HG02885 (cell line): Measurements from ENCODE around the gene DGKD.
A peak's percentile ranks its signal among the peaks of the same experiment; 100 is the strongest.

Experiments used
- ATAC-seq: cut with Tn5 transposase; IDR thresholded peaks from one replicate; pipeline ENCODE4 v1.9.1; 2021; ENCODE audit warnings: mild to moderate bottlenecking; ENCODE audit not compliant: unreplicated experiment, poor library complexity

The DGKD gene

DNA sequence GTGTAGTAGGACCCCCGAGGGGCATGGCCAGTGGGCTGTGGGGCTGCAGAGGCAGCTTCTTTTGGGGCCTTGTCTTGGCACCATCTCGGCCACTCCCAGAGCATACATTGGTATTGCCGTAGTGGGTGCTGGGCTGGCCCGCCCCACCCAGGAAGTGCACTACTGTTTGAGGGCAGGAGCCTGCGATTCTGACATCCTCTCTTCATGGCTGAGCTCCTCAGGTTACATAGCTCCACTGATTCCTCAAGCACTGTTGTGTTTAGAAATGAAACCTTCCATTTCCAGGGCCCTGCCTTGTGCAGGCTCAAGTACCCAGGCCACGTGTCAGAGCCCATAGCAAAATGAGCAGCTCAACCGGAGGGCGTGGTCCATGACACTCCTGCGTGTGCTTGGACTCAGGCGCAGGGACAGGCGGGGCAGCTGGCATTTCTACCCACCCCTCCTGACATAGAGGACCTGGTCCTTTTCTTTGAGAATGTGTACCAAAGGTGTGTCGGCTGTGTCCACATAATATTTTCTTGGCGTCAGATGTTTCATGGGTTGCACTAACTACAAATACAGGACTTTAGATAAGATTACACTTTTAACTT lies 67.9 kb downstream of the DGKD start:
- ATAC-seq: peak; percentile 66

DNA sequence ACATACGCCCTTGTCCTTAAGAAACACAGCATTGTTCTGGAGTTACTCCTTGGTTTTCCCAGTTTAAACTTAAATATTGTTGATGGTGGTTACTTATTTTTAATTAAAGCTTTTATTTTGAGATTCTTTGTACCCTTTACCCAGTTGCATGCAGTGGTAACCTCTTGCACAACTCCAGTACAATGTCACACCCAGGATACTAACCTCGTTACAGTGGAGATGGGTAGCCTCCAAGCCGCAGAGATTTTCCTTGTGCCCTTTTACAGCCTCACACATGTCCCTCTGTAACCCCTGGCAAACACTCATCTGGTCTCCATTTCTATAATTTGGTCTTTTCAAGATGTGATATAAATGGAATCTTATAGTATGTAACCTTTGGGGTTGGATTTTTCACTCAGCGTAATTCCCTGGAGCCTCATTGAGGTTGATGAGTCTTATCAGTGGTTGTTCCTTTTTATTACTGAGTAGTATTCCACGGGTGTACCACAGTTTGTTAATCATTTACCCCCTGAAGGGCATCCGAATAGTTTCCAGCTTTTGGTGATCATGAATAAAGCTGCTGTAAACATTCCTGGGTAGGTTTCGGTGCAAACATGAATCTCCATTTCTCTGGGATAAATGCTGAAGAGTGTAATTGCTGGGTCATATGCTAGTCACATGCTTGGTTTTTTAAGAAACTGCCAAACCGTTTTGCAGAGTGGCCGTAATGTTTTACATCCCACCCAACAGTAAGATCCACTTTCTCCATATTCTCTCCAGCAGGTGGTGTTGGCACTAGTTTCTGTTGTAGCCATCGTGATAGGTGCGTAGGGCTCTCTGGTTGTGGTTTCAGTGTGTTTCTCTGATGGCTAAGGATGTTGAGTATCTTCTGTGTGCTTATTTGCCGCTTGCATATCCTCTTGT lies 68.6 kb downstream of the DGKD start:
- no peak for ATAC-seq

DNA sequence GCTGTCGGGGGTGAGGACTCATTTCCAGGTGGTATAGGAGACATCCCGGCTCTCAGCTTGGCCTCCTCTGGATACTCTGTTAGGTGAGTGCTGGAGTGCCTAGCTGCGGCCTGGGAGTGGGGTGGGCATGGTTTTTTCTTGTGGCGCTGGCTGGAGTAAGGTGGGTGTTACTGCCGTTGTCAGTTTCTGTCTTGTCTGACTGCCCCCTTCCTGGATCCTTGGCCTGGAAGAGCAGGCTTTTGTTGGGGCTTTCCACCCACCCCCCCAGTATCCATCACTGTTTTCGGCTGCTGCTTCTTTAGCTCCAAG lies 69.2 kb downstream of the DGKD start:
- ATAC-seq: no peak

DNA sequence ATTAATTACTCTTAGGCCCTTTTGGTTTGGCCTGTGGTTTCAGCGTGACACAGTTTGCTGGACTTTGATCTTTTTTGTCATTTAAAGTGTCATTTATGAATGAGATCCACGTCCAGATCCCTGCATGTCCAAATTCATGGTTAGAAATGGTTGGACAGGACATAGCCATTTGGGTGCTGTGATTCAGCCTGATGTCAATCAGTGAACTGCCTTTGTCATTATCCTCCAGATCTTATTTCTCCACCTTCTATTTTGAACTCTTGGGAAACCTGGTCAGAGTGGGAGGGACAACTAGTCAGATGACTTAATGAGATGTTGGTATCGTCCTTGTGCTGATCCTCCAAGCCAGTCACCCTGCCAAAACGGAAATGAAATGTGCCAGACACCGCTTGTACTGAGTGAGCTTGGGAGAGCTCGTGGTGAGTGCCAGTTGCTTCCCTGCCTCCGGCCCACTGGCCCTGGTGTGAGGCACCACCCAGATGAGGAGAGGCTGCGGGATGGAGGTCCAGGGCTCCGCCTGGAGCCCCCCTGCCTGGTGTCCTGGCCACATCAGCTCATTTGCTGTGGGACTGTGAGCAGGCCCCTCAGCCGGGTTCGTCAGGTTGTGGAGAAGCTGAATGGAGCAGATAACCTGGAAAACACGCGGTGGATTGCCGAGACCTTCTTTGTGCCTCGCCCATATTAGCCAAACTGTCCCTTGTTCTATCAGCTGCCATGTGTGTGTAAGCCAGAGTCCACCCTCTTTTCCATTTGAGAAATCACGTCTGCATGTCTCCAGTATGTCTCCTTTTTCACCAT lies 70.1 kb downstream of the DGKD start:
- ATAC-seq: no peak

DNA sequence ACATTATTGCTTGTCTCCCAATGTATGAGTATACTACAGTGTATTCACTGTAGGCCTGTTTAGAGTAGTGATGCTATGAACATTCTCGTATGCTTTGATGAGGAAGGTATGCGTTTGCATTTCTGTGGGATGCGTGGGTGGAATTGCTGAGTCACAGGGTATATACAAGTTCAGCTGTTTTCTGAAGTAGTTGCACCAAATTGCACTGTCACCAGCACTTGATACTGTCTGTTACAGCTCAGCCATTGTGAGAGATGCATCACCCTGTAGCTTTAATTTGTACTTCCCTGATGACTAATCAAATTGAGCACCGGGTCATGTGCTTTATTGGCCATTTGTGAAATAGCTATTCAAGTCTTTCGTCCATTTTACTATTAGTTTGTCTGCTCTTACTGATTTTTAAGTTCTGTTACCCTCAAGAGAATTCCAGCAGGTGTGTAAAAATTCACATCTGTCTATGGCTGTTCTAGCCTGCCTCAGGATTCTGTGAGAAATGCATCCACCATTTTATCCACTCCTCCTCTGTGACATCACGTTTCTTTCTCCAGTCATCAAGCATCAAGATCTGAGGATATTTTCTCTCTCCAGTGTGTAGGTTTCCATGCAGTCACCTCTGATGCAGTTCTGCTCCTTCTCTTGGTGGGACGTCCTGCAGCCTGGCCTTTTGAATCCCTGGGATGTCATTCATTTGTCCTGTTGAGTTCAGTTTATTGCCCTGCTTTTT lies 72.5 kb downstream of the DGKD start:
- no peak for ATAC-seq

DNA sequence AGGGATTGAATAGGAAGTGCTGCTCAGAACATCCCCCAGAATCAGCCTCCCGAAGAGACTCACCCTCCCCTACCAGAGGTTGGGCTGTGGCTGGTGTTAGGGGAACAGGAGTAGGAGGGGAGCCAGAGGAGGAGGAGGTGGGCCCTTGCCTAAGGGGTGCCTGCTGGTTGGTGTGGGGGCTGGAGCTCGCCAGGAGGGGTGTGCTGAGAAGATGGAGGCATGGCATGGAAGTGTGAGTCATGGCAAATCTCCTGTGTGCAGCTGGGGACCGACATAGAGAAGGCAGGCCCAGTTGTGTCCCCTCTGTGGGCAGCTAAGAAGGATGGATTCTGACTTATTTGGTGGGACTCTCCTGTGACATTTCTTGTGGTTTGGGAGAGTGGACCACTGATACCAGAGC lies 73.7 kb downstream of the DGKD start:
- ATAC-seq: no peak

DNA sequence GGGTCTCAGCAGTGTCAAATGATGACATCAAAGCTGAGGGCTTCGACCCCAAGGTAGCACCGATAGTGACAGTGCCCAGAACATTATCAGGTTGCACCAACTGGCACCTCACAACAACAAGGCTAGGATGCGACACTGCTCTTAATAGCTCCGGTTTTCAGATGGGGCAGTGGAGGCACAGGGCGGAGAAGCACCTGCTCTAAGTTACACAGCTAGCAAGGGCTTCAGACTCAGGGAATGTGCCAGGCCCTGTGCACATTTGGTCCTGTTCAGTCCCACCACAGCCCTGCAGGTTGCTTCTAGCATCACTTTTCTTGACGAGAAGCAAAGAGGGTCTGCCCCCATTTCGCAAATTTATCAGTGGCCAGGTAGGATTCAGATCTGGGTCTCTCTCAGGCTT lies 74.1 kb downstream of the DGKD start:
- no peak for ATAC-seq

DNA sequence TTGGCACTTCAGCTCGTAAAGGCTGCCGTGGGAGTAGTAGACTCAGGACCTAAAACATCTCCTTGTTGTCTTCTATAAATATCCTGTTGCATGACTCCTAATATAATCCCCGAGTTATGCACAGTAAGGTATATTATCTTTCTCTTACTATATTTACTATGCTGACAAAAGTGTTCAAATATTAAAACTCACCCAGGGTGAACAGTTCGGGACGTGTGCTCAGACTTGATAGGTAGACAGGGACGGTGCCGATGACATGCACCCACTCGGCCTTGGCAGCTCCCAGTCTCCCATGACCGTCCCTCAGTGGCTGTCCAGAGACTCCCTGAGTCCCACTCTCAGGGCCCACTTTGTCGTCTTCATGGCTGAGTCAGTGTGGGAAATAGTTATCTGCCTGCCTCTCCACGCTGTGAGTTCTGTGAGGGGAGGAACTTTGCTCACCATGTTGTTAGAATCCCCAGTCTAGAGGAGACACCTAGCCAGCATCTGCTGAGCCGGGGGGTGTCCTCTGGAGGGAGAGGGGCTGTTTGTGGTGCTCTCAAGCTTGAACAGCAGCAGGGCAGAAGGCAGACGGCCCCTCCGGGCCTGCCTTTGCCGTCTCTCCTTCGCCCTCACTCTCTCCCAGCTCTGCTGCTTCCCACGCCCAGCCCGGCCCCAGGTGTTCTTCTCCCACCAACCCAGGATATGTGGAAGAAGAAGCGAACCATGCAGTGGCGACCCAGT lies 75.0 kb downstream of the DGKD start:
- no peak for ATAC-seq

DNA sequence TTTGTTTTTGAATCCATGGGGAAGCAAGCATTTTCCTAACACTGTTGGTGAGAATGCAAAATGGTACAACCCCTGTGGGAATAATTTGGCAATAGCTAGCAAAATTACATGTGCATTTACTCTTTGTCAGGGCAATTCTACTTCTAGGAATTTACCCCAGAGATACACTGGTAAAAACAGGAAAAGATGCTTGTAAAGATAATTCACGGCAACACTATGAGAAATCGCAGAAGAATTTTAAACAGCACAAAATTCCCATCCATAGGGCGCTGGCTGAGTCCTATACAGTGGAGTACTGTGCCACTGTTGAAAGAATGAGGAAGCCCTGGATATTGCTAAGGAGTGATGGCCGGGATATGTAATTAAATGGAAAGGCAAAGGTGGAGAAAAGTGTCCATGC lies 75.8 kb downstream of the DGKD start:
- ATAC-seq: no peak

DNA sequence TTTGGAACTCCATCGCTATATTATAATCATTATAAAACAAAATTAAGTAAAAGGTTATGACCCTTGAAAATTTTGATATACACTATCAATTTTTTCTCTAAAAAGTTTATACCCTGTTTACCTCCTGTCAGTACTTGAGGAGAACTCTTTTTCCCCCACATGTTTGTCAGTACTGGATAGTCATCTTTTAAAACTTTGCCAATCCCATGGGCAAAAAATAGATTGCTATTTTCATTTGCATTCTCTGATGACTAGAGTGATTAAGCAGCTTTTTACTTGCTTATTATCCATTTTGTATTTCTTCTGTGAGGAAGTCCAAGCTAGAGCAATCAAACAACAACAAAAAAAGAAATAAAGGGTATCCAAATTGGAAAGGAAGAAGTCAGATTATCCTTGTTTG lies 76.4 kb downstream of the DGKD start:
- no peak for ATAC-seq

DNA sequence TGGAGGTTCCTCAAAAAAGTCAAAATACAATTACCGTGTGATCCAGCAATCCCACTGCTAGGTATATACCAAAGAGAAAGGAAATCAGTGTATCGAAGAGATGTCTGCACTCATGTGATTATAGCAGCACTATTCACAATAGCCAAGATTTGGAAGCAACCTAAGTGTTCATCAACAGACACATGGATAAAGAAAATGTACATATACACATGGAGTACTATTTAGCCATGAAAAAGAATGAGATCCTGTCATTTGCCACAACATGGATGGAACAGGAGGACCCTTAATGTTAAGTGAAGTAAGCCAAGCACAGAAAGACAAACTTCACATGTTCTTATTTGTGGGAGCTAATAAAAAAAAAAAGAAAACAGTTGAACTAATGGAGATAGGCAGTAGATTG lies 78.7 kb downstream of the DGKD start:
- ATAC-seq: no peak

DNA sequence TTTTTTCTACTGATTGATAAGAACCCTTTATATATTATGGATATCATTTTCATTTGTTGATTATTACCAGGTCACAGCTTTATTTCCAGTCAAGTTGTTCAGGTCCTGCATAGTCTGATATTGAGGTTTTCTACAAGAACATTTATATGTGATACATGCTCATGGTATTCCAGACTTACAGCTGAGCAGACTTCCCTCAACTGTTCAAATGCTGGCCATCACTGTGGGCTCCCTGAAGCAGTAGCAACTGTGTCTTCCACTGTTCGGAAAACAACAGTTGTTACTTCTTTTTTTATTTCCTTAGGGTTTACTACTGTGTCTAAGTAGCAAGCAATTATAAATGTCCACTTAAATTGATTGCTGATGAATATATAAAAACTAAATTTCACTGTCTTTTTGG lies 79.5 kb downstream of the DGKD start:
- ATAC-seq: no peak

DNA sequence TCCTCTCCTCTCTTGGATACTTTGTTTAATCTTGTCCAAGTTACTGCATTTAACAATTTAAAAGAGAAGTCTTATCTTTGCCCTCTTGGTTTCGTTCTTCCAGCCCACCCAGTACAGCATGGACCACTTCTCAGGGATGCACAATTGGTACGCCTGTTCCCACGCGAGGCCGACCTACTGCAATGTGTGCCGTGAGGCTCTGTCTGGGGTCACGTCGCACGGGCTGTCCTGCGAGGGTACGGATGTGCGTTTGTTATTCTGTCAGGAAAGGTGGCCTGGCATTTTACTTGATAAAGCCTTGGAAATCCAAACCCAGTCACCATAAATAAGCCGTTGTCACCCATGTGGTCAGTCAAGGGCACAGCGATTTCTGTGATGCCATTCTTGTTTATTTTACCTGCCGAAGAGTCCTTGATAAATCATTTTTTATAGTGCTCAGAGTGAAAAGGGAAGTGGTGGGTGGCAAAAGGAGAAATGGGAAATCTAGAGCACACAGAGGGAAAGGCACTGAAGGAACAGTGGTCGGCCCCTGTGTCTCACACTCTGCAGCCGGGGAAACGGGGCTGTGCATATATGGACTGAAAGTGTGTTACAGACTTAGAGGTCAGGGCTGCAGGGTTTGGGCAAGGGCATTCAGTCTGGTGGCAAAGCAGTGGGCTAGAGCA lies 80.5 kb downstream of the DGKD start:
- ATAC-seq: no peak

DNA sequence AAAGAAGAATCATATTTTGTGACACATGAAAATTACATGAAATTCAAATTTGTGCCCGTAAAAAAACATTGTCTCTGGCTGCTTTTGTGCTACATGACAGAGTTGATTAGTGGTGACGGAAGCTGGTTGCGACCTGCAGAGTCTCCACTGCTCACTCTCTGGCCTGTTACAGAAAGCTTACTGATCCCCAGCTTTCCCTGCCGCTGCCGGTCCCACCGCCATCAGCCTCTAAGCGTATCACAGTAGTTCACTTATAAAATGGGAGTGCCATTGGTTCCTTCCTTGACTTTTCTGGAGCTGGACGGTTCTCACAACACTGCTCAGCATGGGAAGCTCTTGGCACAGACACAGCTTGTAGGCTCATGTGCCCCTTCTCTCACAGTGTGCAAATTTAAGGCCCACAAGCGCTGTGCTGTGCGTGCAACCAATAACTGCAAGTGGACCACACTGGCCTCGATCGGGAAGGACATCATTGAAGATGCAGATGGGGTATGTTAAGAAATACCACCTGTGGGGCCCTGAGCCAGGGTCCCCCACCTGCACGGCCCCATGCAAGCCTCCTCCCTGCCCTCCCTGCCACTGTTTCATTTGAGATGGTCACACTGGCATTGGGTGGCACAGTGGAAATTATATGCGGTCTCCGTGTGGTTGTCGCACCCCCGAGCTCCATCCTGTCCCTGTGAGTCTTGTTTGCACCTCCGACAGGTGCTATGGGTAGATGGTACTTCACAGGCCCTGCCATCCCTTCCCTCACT lies 81.3 kb downstream of the DGKD start:
- no peak for ATAC-seq

DNA sequence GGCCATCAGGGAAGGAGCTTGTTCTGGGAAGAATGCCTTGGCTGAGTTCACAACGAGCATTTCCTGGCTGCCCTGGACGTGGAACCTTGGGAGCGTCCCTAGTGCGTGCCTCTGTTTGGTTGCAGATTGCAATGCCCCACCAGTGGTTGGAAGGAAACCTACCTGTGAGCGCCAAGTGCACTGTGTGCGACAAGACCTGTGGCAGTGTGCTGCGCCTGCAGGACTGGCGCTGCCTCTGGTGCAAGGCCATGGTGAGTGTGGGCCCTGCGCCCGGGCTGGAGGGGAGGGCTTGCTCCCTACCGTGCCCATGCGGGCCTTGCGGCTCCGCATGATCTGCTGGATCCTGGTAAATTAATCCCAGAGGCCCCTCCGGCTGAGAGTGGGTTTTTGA lies 81.9 kb downstream of the DGKD start:
- no peak for ATAC-seq

DNA sequence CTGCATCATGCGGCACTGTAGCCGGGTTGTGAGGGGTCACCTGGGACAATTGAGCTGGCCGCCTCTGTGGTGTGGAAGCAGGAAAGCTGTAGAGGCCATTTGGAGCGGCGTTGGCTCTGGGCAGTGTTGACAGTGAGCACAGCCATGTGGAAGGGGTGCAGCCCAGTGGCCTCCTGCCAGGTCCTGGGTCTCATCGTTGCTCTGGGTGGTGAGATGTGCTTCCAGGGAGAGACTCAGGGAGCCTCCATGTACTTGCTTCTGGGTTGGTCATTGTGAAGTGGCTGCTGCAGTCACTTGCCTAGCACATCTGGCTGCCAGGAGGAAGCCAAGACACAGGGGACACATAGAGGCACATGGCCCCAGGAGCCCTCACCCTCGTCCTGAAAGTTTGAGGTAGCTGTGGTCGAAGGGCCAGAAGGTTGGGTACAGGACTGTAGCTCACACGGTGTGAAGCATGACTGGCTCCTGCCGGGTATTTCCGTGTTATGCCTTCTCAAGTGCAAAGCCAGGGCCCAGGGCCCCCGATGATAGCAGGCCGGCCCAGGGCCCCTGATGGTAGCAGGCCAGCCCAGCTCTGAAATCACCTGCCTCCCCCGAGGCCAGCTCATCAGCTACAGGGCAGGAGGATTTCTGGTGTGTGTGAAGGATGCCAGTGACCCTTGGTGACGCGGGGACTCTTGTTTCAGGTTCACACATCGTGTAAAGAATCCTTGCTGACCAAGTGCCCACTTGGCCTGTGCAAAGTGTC lies 82.6 kb downstream of the DGKD start:
- ATAC-seq: no peak

DNA sequence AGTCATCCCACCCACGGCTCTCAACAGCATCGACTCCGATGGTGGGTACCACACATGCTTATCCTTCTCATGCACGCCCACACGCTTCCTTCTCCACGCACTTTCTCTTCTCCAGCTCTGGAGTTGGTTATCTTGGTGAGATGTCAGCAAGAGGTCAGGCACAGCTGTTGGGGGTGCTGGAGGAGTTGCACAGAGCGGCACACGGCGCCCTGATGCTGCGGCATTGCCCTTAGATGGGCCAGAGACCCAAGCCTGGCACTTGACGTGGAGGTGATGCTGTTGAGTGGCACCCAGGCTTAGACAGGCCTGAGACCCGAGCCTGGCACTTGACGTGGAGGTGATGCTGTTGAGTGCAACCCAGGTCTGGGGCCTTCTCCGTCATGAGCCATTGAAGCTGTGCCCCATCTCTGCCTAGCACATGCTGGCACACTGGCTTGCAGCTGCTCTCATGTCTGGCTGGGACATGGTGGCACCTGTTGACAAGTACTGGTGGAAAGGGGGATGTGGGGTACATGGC lies 83.2 kb downstream of the DGKD start:
- ATAC-seq: no peak

DNA sequence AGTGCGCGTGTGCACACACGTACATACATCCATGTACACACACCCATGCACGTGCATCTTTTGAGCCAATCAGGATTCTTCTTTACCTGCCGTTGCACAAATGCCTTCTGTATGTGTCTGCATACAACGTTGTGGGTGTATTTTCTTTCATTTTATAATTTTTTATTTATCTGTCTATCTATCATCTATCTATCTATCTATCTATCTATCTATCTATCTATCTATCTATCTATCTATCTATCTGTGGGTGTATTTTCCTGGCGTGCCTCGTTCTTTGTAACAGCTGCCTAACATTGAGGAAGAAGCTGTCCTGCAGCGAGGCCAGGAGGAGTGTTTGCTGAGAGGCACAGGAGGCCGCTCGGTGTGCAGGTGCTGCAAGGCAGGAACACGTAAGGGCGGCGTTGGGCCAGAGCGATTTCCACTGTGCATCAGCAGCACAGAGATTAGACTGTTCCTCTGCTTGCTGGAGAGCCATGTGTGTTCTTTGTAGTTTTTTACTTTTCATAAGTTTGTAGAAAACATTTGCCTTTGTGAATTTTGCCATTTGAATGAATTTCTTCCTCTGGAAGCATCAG lies 84.4 kb downstream of the DGKD start:
- no peak for ATAC-seq
